HG03571 (cell line): ENCODE data around the gene MAP7D3.
"Not testable (repeated sequence)": the region's sequence is repeated elsewhere in the genome, so short reads cannot be mapped to it uniquely, and the experiment has no call there.

ENCODE experiments used
- ATAC-seq: cut with Tn5 transposase; IDR thresholded peaks from one replicate; pipeline ENCODE4 v1.9.1; 2021; ENCODE audit not compliant: unreplicated experiment

The MAP7D3 gene

DNA sequence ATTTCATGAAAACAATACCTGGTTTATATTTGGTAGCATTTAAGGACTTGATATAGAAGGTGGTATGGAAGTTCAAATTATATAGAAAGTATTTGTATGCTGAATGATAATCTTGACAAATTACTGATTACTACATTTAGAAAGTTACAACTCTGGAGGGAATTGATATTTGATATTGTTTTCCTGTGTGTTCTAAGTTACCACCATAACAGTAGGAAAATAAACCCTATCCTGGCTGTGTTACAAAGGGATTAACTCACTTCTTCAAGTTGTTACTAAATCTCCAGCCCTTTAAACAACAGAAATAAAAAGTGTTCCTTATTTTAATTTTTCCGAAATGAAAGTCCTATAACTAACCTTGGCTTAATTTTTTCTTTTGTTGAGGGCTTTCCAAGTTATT, 67.3 kb downstream of the MAP7D3 start:
- ATAC-seq, result no peak

DNA sequence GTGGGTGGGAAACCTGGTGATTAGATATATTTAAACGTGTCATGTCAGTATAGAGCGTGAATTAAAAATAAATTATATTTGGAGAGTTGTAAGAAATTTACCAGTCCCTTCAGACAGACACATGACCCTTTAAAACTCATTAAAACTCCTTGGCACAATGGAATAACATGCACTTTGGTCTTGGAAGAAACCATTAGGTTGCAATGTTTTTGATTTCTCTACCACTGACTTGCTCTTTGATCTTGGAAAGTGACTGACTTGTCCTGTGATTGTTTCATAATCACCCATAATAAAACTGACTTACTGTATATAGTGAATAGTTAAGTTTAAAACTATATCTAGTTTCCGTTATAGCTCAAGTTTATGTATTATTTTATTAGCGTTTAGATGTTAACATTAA, 68.0 kb downstream of the MAP7D3 start:
- no peak for ATAC-seq

DNA sequence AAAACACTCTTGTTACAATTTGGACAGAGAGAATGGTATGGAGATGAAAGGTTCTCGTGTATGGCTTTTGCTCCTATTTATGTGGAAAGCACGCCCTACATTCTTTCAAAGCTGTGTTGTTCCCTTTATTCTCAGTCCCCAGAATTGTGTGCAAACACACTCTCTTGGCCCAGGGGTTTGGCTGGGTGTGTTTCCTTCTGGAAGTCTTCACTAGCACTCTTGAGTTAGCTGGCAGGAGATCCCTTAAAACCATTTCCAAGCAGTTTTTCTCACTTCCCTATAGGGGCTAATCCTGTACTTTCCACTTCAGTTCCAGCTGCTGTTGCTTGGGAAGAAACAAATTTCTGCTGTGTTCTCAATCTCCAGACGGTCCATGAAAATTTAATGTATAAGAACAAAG, 68.8 kb downstream of the MAP7D3 start:
- ATAC-seq, result no peak

DNA sequence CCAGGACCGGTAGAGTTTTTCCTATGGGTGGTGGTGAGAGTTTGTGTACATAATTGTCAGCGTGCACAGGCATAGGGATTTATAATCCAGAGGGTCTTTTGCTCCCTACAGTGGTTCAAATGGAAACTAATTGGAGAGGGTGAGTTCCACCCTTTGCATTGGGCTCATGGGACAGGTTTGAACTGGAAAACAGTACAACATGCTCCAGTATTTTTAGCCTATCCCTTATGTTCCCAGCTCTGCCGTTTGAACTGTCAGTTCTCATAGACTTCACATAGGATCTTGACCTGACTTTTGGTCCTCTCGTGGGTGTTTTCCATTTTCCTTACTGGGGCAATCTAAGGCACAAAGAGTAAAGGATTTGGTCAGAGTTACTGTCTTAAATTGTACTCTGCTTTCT, 72.1 kb downstream of the MAP7D3 start:
- no peak for ATAC-seq

DNA sequence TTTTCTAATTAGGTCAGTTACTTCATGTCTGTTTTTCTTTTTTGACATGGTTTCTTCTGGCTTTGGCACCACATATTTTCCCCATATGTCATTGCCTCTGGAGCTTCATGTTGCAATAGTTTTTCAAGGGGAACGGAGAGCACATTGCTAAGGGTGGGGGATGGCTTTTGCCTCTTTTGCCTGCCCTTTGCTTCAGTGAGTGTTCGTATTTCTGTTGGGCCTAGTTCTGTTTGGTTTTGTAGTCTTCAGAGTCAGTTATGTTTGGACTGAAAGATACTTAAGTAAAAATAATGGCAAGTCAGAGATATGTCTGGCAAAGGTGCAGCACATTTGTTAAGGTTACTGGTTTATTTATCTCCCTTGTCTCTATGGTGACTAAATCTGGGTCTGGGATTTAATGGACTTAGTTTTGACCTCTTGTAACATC, 74.8 kb downstream of the MAP7D3 start:
- ATAC-seq, result no peak

DNA sequence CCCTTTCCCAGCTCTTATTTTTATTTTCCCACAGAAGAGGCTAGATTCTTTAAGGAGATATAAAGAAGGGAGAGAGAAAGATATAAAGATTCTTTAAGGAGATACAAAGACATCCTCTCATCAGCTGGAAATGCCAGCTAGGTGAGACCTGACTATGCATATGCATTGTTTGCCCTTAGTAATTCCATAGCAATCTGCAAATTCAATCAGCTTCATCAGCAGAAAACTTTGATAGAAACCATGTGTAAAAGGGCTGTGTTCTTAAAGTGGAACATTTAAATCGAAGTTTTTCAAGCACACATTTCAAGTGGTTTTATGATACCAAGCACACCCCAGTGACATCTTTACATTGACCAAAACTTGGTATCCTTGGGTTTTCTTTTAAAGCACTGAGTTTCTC, 79.8 kb downstream of the MAP7D3 start:
- ATAC-seq, result no peak

DNA sequence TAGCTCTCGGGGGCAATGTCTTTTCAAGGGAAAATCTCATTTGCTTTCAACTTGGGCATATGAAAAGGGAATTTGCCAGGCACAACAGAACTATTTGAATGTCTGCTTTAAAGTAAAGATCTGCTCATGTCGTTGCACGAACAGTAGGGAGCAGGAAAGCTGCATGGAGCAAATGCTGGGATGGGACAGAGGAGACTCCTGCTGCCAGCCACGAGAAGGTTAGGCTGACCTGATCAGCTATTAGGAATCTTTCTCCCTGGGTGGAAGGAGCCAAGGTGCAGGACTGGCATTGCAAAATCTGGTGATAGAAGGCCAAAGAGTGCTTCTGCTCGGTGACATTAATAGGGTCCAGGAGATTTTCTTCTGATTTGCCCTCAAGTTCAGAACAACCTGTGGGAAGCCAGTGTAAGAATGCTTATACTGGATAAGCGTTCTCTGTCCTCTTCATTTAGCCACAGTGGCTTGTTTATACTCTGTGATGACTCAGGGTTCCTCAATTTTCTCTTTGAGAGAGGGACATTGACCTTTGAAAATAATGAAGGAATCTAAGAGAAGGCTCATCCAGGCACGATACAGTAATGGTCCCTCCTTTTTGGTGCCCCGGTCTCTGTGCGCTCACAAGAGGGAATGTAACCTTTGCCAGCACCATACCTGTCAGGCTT, 80.9 kb downstream of the MAP7D3 start:
- no peak for ATAC-seq

DNA sequence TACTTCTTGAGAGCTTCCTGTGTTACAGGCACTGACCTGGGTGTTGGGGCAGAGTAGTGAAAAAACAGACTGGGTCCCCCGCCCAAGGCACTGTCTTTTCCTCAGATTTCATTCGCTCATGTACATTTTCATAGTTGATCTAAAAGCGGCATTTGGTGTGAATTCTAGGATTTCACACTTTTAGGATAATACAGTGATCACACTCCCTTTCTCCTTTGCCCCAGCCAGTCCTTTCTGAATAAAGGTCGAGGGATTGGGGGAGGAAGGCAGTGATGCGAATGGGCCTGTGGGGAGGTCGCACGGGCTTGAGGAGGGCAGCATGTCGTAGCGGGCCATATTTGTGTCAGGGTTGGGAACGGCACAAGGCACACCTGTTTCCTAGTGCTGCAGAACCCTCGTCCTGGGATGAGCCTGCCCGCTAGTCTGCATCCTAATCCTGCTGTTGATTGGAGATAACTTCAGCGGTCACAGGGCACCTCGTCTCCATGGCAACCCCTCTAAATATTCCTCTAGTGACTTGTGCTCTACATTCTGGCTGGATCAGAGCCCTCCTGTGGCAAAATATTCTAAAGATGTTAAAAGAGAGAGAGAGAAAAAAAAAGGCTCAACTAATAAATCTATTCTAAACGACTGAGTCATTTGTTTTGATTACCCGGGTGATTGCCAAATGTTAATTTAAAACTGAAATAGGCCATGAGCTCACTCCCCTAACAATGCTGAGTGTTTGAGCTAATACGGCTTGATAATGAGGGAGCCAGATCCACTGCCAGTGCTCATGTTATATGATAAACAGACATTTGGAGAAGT, 82.1 kb downstream of the MAP7D3 start:
- ATAC-seq, result no peak

DNA sequence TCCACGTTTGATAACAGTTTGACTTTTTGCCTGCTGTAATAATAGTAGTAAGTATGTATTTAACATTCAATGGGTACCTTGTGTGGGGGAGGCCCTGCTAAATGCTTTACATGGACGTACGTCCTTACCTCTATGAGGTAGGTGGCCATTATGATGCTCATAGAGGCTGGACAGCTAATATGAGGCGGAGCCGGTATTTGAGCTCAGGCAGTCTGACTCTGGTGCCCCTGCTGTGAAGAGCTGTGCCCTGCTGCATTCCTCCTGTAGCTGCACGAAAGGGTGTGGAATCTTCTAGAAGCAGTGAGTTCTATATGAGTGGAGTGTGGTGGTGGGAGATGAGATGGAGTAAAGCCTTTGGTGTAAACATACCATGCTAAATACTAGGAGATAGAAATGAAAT, 83.2 kb downstream of the MAP7D3 start:
- not testable (repeated sequence) for ATAC-seq

DNA sequence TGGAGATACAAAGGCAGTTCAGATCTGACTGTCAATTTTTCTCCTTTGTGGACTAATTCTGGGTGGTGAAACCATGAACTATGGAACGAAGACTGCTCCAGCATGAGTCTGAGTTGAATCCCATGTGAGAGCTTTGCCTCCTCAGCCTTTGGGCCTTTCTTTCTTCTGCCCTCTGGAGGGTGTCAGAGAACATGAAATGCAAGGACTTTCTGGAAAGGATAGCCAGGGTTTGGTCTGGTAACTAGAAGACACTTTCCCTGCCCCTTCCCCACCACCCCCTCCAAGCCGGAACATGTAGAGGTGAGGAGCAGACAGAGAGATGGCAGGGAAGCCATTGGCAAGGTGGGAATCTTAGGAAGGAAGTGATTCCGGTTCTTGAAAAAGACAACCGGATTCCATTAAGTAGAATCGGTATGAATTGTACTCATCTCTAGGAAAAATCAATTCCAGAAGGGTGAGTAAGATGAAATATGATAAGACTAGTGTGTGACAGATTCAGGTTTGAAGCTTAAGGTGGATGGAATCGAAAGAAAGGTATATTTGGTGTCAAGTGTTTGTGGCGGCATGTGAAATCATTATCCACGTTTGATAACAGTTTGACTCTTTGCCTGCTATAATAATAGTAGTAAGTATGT, 84.9 kb downstream of the MAP7D3 start:
- ATAC-seq, result no peak

DNA sequence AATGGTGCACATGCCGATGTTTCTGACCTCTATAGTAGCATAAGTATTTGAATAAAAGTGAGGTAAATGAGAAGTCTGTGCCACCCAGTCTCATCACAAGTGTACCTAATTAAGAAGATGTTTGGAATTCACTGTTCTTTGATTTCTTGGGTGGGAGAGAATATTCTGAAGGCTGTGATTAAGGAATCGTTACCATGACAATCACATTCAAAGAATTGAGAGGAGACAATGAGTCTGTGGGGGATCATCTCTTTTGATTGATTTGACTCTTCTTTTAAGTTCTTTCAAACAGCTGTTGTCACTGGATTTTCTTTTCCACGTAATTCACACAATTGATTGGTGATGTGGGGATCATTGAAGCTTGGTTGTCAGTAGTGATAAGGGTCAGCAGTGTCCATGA, 85.8 kb downstream of the MAP7D3 start:
- no peak for ATAC-seq

DNA sequence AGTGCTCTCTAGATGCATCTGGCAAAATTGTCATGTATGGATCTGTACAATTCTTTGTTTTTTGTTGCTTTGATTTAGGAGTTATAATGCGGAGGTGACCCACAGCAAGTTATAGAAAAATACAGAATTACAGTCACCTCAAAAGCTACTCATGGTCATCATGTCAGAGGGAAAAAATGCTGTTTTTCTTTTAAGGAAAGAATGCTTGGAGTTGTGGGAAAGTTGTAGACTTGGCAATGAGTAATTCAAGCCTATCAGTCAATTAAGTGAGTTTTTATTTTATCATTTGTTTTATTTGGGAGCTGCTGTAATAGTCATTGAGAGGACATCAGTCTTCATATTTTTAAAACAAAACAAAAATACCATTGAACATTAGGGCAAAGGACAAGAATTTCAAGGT, 87.5 kb downstream of the MAP7D3 start:
- ATAC-seq, result no peak
